GM12878 (cell line): Measurements from ENCODE around the gene TBCE. TPM values are rescaled to one million over a fixed set of nuclear protein-coding genes. Genes with fewer than 3 reads are reported as not detected.

Source experiments
- ATAC-seq: fragments of 200-7000 bp; cut with Tn5 transposase; 3 replicates; pipeline ENCODE4 v1.9.1; 2020; ENCODE audit warnings: mild to moderate bottlenecking, moderate library complexity
- BruUV-seq: library from RNA; stranded (reverse); fragments of 400-500 nt; replicated peaks from 2 replicates; lab custom pipeline; 2021; lab: Mats Ljungman, UMichigan
- CTCF ChIA-PET: fragments of 300-600 bp; sonication (Branson Sonifier 250); formaldehyde crosslinking; extraction: SDS; loops from one replicate; lab custom pipeline; 2021; ENCODE audit warnings: inconsistent platforms; lab: Yijun Ruan, JAX
- POLR2A ChIA-PET: fragments of 350-600 bp; formaldehyde crosslinking; extraction: SDS; loops from one replicate; lab custom pipeline; 2021; ENCODE audit warnings: inconsistent platforms; lab: Charles Lee
- RAD21 ChIA-PET: fragments of 300-600 bp; sonication (Branson Sonifier 250); formaldehyde crosslinking; loops from one replicate; lab custom pipeline; 2023; ENCODE audit warnings: antibody characterized with exemption; ENCODE audit not compliant: unreplicated experiment; lab: Charles Lee
- SMC1A ChIA-PET: fragments of 300-600 bp; sonication (Branson Sonifier 250); formaldehyde crosslinking; loops from one replicate; lab custom pipeline; 2023; ENCODE audit not compliant: unreplicated experiment, uncharacterized antibody; lab: Charles Lee
- DNase-seq: peaks from one replicate; pipeline ENCODE4 v3.0.0-alpha.2; 2011; ENCODE audit warnings: low read depth, low spot score
- FAIRE-seq: peaks from 3 replicates; lab custom pipeline; 2011; peaks lifted over from hg19 to GRCh38; lab: Jason Lieb, UNC
- H2AFZ ChIP-seq: 2 replicates; pipeline ENCODE4 v1.6.0; 2011; ENCODE audit warnings: low read depth, low read length, control low read depth; ENCODE audit not compliant: control insufficient read depth
- H3K27ac ChIP-seq: 2 replicates; pipeline ENCODE4 v1.5.1; 2011; ENCODE audit warnings: control low read depth; ENCODE audit not compliant: control insufficient read depth, insufficient read depth
- H3K27me3 ChIP-seq, 2 experiments: replicated peaks in 1 of 2; 2 replicates each; pipeline versions ENCODE4 v1.6.0 to v1.6.1; 2011; ENCODE audit warnings: low read length in 1 of 2; ENCODE audit not compliant: control insufficient read depth in 2 of 2, insufficient read depth in 2 of 2
- H3K36me3 ChIP-seq, 2 experiments: 2 replicates each; pipeline ENCODE4 v1.5.1; 2011; ENCODE audit warnings: low read length in 1 of 2; ENCODE audit not compliant: control insufficient read depth in 2 of 2, insufficient read depth in 2 of 2
- H3K4me1 ChIP-seq: 2 replicates; pipeline ENCODE4 v1.6.1; 2011; ENCODE audit warnings: mild to moderate bottlenecking, low read length, moderate library complexity, mixed read lengths; ENCODE audit not compliant: control insufficient read depth, insufficient read depth
- H3K4me2 ChIP-seq: 2 replicates; pipeline ENCODE4 v1.6.0; 2011; ENCODE audit warnings: control low read depth; ENCODE audit not compliant: control insufficient read depth, insufficient read depth
- H3K4me3 ChIP-seq: fragments of 200-600 bp; sonication (generic); 2 replicates; pipeline ENCODE4 v1.5.1; 2016
- H3K79me2 ChIP-seq: 2 replicates; pipeline ENCODE4 v1.6.0; 2011; ENCODE audit warnings: low read length; ENCODE audit not compliant: control insufficient read depth, insufficient read depth
- H3K9ac ChIP-seq: 2 replicates; pipeline ENCODE4 v1.8.0; 2011; ENCODE audit warnings: low read length, control low read depth, mixed read lengths; ENCODE audit not compliant: control insufficient read depth, insufficient read depth
- H3K9me3 ChIP-seq: replicated peaks from 3 replicates; pipeline ENCODE4 v1.5.1; 2011; ENCODE audit warnings: mild to moderate bottlenecking, low read length; ENCODE audit not compliant: control insufficient read depth, insufficient read depth
- H4K20me1 ChIP-seq: 2 replicates; pipeline ENCODE4 v1.6.0; 2011; ENCODE audit not compliant: control insufficient read depth, insufficient read depth
- BHLHE40 ChIP-seq, 2 experiments: fragments of 450-650 bp in 1 of 2; IDR thresholded peaks; 2 replicates each; pipeline ENCODE4 v1.6.1; 2011 to 2017; ENCODE audit warnings: low read depth in 2 of 2, borderline replicate concordance in 1 of 2, improper control_type of control experiment in 1 of 2, low read length in 1 of 2, mild to moderate bottlenecking in 1 of 2
- EP300 ChIP-seq, 2 experiments: fragments of 150-350 bp in 1 of 2; IDR thresholded peaks; 2 replicates each; pipeline ENCODE4 v1.6.1; 2011 to 2012; ENCODE audit warnings: low read depth in 2 of 2, low read length in 2 of 2, borderline replicate concordance in 1 of 2, improper control_type of control experiment in 1 of 2, inconsistent platforms in 1 of 2; ENCODE audit not compliant: control insufficient read depth in 1 of 2
- HDAC6 ChIP-seq: fragments of 200-600 bp; sonication (generic); IDR thresholded peaks from one replicate; pipeline ENCODE4 v1.8.0; 2017; ENCODE audit warnings: antibody characterized with exemption; ENCODE audit not compliant: unreplicated experiment
- MXI1 ChIP-seq: fragments of 150-350 bp; IDR thresholded peaks from 2 replicates; pipeline ENCODE4 v1.6.1; 2011; ENCODE audit warnings: low read depth, mild to moderate bottlenecking, inconsistent platforms, low read length, improper control_type of control experiment
- MYC ChIP-seq: IDR thresholded peaks from 2 replicates; pipeline ENCODE4 v1.6.1; 2011; ENCODE audit warnings: mild to moderate bottlenecking, low read length, moderate library complexity, inconsistent platforms; ENCODE audit not compliant: insufficient read depth, insufficient replicate concordance, insufficient read length, severe bottlenecking
- RAD51 ChIP-seq: fragments of 450-650 bp; IDR thresholded peaks from 2 replicates; pipeline ENCODE4 v1.6.1; 2016; ENCODE audit warnings: moderate library complexity, mild to moderate bottlenecking, inconsistent platforms
- TCF12 ChIP-seq: IDR thresholded peaks from 2 replicates; pipeline ENCODE4 v1.6.1; 2011; ENCODE audit warnings: low read depth, mild to moderate bottlenecking, low read length
- YBX1 ChIP-seq: fragments of 450-650 bp; IDR thresholded peaks from 2 replicates; pipeline ENCODE4 v1.6.1; 2016; ENCODE audit warnings: antibody characterized with exemption
- ZNF207 ChIP-seq: fragments of 450-650 bp; IDR thresholded peaks from 2 replicates; pipeline ENCODE4 v1.6.1; 2014; ENCODE audit warnings: antibody characterized with exemption, mild to moderate bottlenecking, borderline replicate concordance
- ZNF217 ChIP-seq: fragments of 450-650 bp; IDR thresholded peaks from 2 replicates; pipeline ENCODE4 v1.6.1; 2017; ENCODE audit warnings: antibody characterized with exemption, mild to moderate bottlenecking
- WGBS: methylation state at CpG from one replicate; pipeline ENCODE4 v1.1.6; 2016; ENCODE audit warnings: low lambda C conversion rate; ENCODE audit not compliant: insufficient replicate concordance, insufficient coverage; ENCODE audit errors: missing lambda C conversion rate; 5-methylcytosine and 5-hydroxymethylcytosine counted together
- in situ Hi-C: fragments of 300-500 bp; cut with MboI; formaldehyde crosslinking; loops from 9 replicates; pipeline ENCODE4 v1.14.3; 2018; ENCODE audit warnings: mixed read lengths
- intact Hi-C: fragments of 100-400 bp; cut with micrococcal nuclease; formaldehyde crosslinking; loops from one replicate; pipeline ENCODE4 v1.14.2; 2022; ENCODE audit not compliant: unreplicated experiment
- polyA plus RNA-seq, 11 experiments: library from polyadenylated mRNA; depleted of rRNA in 4 of 11; unstranded in 6 of 11; stranded (reverse) in 5 of 11; fragments of >200 nt; fragmentation: Nextera tagmentation in 4 of 11; fragmentation: Illumina TruSeq in 1 of 11; extraction: Ambion mirVana in 4 of 11; extraction: Trizol in 1 of 11; gene quantifications; 1 replicate in 1 of 11; 2 replicates in 10 of 11; pipeline versions ENCODE4 v1.2.1 to v1.2.3, GENCODE V29; 2011 to 2016; ENCODE audit warnings: inconsistent platforms in 2 of 11, missing spikeins in 2 of 11, low read depth in 1 of 11
- total RNA-seq, 4 experiments: library from RNA; depleted of rRNA in 3 of 4; stranded (reverse); fragments of >200 nt in 3 of 4; fragmentation: Illumina TruSeq in 1 of 4; extraction: Trizol in 1 of 4; gene quantifications; 2 replicates each; pipeline versions ENCODE4 v1.2.1 to v1.2.3, GENCODE V29; 2013 to 2021
- TF ChIP-seq, protein P1 (sequence below): fragments of 450-650 bp; IDR thresholded peaks from 2 replicates; pipeline ENCODE4 v1.6.1; 2017; ENCODE audit warnings: antibody characterized with exemption, mild to moderate bottlenecking, moderate library complexity
- TF ChIP-seq, protein P2 (sequence below): fragments of 450-650 bp; formaldehyde crosslinking; IDR thresholded peaks from 2 replicates; pipeline ENCODE4 v1.4.0; 2020; ENCODE audit warnings: mild to moderate bottlenecking, moderate library complexity
- TF ChIP-seq, protein P3 (sequence below): fragments of 450-650 bp; IDR thresholded peaks from 2 replicates; pipeline ENCODE4 v1.6.1; 2016; ENCODE audit warnings: mild to moderate bottlenecking

The TBCE gene
- total and polyA plus RNA-seq, 10 of the 15 experiments (the other 5 are each of a cell fraction or from before 2014, with no cell fraction given): 22.7 to 48.7 (median 29.2) TPM

DNA sequence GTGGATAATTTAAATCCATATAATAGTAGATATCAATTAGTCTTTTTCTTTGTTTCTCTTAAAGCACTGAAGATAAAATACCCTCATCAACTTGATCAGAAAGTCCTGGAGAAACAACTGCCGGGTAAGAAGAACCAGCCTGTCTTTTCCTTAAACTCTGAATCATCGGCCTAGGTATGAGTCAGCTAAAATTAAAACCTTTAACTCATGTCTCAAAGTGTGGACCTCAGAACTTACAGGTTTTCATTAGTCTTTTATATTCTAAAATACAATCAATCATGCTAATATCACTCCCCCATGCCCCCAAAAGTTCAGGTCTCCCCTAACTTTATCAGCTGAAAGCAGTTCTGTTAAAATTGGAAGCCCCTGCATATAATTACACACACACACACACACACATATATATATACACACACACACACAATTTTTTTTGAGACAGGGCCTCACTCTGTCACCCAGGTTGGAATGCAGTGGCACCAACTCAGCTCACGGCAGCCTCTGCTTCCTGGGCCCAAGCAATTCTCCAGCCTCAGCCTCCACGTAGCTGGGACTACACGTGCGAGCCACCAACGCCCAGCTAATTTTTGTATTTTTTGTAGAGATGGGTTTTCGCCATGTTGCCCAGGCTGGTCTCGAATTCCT is 75.7 kb downstream of the TBCE start:
- ATAC-seq (no peak), DNase-seq (no peak), FAIRE-seq (no peak)
- H4K20me1 ChIP-seq: no peaks in the 10 kb centered on the region
- H3K36me3 ChIP-seq: peaks cover 6 to 16% of the 10 kb centered on the region in 2 experiments
- intact Hi-C loops: no loop called here
- H3K27ac ChIP-seq: no peak overlapping the region
- WGBS: 98% methylated on average over 9 of the region's 9 CpGs
- ChIA-PET RAD21 (no interaction called here), POLR2A (interaction anchor here (0.5 kb wide), 1 partner anchor 337 kb away, joined by 5 read pairs; no protein-coding TSS in a partner anchor), SMC1A (interaction anchor here (0.9 to 1.7 kb wide), 2 partner anchors 12 to 19 kb away, joined by 4 read pairs; no protein-coding TSS in a partner anchor), CTCF (interaction anchor here (1.0 to 1.5 kb wide), 2 partner anchors 26 to 50 kb away, joined by 3 to 6 read pairs; no protein-coding TSS in a partner anchor)
- no peaks in the 10 kb centered on the region for H3K4me1 ChIP-seq
- no peaks in the 10 kb centered on the region for H3K27me3 ChIP-seq
- no peak overlapping the region for H3K4me3 ChIP-seq
- no peak overlapping the region for H3K9ac ChIP-seq
- in situ Hi-C loops: no loop called here
- H3K9me3 ChIP-seq: no peaks in the 10 kb centered on the region
- H3K4me2 ChIP-seq: no peak overlapping the region
- no peaks in the 10 kb centered on the region for H3K79me2 ChIP-seq
- BruUV-seq: no TSS peak
- H2AFZ ChIP-seq: no peak overlapping the region
- no peak for TF ChIP-seq BHLHE40 (IDR thresholded peaks at IDR 0.05; ENCODE audit: borderline replicate concordance in 1 of 2, low read depth in 2 of 2, low read length in 1 of 2)
- TF ChIP-seq HDAC6: no peak
- TF ChIP-seq, protein P1, sequence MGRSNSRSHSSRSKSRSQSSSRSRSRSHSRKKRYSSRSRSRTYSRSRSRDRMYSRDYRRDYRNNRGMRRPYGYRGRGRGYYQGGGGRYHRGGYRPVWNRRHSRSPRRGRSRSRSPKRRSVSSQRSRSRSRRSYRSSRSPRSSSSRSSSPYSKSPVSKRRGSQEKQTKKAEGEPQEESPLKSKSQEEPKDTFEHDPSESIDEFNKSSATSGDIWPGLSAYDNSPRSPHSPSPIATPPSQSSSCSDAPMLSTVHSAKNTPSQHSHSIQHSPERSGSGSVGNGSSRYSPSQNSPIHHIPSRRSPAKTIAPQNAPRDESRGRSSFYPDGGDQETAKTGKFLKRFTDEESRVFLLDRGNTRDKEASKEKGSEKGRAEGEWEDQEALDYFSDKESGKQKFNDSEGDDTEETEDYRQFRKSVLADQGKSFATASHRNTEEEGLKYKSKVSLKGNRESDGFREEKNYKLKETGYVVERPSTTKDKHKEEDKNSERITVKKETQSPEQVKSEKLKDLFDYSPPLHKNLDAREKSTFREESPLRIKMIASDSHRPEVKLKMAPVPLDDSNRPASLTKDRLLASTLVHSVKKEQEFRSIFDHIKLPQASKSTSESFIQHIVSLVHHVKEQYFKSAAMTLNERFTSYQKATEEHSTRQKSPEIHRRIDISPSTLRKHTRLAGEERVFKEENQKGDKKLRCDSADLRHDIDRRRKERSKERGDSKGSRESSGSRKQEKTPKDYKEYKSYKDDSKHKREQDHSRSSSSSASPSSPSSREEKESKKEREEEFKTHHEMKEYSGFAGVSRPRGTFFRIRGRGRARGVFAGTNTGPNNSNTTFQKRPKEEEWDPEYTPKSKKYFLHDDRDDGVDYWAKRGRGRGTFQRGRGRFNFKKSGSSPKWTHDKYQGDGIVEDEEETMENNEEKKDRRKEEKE: no peak
- no peak for TF ChIP-seq RAD51
- TF ChIP-seq ZNF217: no peak
- TF ChIP-seq MYC: no peak
- TF ChIP-seq TCF12: no peak
- no peak for TF ChIP-seq EP300 (IDR thresholded peaks at IDR 0.05; ENCODE audit: borderline replicate concordance in 1 of 2, control insufficient read depth in 1 of 2, low read depth in 2 of 2, low read length in 2 of 2)
- TF ChIP-seq ZNF207: no peak
- no peak for TF ChIP-seq YBX1
- TF ChIP-seq, protein P2, sequence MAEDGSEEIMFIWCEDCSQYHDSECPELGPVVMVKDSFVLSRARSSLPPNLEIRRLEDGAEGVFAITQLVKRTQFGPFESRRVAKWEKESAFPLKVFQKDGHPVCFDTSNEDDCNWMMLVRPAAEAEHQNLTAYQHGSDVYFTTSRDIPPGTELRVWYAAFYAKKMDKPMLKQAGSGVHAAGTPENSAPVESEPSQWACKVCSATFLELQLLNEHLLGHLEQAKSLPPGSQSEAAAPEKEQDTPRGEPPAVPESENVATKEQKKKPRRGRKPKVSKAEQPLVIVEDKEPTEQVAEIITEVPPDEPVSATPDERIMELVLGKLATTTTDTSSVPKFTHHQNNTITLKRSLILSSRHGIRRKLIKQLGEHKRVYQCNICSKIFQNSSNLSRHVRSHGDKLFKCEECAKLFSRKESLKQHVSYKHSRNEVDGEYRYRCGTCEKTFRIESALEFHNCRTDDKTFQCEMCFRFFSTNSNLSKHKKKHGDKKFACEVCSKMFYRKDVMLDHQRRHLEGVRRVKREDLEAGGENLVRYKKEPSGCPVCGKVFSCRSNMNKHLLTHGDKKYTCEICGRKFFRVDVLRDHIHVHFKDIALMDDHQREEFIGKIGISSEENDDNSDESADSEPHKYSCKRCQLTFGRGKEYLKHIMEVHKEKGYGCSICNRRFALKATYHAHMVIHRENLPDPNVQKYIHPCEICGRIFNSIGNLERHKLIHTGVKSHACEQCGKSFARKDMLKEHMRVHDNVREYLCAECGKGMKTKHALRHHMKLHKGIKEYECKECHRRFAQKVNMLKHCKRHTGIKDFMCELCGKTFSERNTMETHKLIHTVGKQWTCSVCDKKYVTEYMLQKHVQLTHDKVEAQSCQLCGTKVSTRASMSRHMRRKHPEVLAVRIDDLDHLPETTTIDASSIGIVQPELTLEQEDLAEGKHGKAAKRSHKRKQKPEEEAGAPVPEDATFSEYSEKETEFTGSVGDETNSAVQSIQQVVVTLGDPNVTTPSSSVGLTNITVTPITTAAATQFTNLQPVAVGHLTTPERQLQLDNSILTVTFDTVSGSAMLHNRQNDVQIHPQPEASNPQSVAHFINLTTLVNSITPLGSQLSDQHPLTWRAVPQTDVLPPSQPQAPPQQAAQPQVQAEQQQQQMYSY (CRISPR knock-in tag): no peak
- TF ChIP-seq, protein P3, sequence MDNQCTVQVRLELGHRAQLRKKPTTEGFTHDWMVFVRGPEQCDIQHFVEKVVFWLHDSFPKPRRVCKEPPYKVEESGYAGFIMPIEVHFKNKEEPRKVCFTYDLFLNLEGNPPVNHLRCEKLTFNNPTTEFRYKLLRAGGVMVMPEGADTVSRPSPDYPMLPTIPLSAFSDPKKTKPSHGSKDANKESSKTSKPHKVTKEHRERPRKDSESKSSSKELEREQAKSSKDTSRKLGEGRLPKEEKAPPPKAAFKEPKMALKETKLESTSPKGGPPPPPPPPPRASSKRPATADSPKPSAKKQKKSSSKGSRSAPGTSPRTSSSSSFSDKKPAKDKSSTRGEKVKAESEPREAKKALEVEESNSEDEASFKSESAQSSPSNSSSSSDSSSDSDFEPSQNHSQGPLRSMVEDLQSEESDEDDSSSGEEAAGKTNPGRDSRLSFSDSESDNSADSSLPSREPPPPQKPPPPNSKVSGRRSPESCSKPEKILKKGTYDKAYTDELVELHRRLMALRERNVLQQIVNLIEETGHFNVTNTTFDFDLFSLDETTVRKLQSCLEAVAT: no peak
- TF ChIP-seq MXI1: no peak
